Measurements from ENCODE around the gene HTRA3.

HTRA3 gene

DNA sequence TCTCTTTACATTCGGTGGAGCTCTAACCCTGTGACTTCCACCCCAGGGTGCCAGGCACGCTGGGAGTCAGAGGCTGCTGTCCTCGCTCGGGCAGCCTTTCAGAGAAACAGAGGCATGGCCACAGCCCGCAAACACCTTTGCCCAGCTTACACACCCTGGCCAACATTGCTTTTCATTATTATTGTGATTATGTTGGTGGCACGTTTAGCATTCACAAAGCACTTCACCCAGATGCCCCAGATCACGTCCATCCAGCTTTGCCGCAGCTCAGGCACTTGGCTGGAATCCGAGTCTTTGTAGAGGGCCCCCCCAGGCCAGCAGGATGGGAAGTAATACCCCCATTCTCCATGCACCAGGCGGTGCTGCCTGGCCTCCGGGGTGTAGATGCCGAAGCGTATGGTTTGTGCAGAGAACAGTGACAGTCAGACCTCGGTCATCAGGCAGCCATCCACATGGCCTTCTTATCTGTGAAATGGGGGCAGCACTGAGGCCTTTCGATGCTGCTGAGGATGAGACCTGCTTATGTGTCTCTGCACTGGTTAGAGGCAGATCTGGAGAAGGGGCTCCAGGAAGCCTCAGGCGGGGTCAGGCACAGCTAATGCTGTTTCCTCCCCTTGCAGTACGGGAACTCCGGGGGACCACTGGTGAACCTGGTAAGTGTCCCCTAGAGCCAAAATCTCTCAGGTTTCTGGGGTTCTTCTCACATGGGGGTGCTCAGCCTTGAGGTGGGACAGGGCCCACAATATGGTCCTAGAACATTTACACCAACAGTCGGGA lies 22.3 kb downstream of the HTRA3 start:
- no peak overlapping the region for H3K9ac ChIP-seq
- H3K27me3 ChIP-seq (ENCODE audit: control insufficient read depth, insufficient read depth, low read length), result no peaks in the 10 kb centered on the region
- no peaks in the 10 kb centered on the region for H3K36me3 ChIP-seq (ENCODE audit: control insufficient read depth, insufficient read depth, low read length)
- no peaks in the 10 kb centered on the region for H3K9me3 ChIP-seq (ENCODE audit: control insufficient read depth, low read length)
- no peaks in the 10 kb centered on the region for H3K4me1 ChIP-seq
- H3K27ac ChIP-seq, result no peak overlapping the region
- H3K79me2 ChIP-seq, result no peaks in the 10 kb centered on the region
- H2AFZ ChIP-seq, result no peak overlapping the region
- no peak overlapping the region for H3K4me2 ChIP-seq (ENCODE audit: low read length)
- TF ChIP-seq, protein P1, sequence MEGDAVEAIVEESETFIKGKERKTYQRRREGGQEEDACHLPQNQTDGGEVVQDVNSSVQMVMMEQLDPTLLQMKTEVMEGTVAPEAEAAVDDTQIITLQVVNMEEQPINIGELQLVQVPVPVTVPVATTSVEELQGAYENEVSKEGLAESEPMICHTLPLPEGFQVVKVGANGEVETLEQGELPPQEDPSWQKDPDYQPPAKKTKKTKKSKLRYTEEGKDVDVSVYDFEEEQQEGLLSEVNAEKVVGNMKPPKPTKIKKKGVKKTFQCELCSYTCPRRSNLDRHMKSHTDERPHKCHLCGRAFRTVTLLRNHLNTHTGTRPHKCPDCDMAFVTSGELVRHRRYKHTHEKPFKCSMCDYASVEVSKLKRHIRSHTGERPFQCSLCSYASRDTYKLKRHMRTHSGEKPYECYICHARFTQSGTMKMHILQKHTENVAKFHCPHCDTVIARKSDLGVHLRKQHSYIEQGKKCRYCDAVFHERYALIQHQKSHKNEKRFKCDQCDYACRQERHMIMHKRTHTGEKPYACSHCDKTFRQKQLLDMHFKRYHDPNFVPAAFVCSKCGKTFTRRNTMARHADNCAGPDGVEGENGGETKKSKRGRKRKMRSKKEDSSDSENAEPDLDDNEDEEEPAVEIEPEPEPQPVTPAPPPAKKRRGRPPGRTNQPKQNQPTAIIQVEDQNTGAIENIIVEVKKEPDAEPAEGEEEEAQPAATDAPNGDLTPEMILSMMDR (IDR thresholded peaks at IDR 0.05), result no peak
- H3K4me3 ChIP-seq (ENCODE audit: low read depth, low read length), result no peak overlapping the region

DNA sequence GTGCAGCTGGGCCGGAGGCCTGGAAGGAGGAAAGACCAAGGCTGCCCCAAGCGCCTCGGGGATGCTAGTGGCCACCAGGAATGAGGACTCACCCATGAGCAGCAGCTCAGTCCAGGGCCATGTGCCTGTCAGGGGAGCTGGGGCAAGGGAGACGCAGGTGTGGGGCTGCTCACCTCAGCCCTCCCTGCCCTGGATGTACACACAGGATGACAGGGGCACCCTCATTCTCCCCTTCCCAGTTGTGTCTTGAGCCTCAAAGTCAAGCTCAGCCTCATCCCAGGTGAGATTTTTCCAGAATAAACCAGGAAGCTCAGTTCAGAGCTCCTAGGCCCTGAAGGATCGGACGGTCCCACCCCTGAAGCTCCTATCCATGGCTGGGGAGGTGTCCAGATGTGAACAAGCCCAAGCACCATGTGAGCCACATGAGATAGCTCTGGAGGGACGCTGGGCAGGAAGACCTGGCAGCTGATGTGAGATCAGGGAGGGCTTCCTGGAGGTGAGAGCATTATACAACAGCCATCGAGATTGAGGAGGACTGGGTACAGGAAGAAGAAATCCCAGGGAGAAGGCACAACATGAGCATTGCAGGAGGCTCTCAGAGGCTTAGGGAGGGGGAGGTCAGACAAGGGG lies 23.0 kb downstream of the HTRA3 start:
- TF ChIP-seq, protein P1 (IDR thresholded peaks at IDR 0.05), result no peak
- H3K9ac ChIP-seq, result no peak overlapping the region
- no peak overlapping the region for H3K4me2 ChIP-seq (ENCODE audit: low read length)
- H3K4me3 ChIP-seq (ENCODE audit: low read depth, low read length), result no peak overlapping the region
- H3K27ac ChIP-seq, result no peak overlapping the region
- no peak overlapping the region for H2AFZ ChIP-seq
- H3K4me1 ChIP-seq, result no peaks in the 10 kb centered on the region
- H3K27me3 ChIP-seq (ENCODE audit: control insufficient read depth, insufficient read depth, low read length), result no peaks in the 10 kb centered on the region
- H3K36me3 ChIP-seq (ENCODE audit: control insufficient read depth, insufficient read depth, low read length), result no peaks in the 10 kb centered on the region
- H3K9me3 ChIP-seq (ENCODE audit: control insufficient read depth, low read length), result no peaks in the 10 kb centered on the region
- no peaks in the 10 kb centered on the region for H3K79me2 ChIP-seq

DNA sequence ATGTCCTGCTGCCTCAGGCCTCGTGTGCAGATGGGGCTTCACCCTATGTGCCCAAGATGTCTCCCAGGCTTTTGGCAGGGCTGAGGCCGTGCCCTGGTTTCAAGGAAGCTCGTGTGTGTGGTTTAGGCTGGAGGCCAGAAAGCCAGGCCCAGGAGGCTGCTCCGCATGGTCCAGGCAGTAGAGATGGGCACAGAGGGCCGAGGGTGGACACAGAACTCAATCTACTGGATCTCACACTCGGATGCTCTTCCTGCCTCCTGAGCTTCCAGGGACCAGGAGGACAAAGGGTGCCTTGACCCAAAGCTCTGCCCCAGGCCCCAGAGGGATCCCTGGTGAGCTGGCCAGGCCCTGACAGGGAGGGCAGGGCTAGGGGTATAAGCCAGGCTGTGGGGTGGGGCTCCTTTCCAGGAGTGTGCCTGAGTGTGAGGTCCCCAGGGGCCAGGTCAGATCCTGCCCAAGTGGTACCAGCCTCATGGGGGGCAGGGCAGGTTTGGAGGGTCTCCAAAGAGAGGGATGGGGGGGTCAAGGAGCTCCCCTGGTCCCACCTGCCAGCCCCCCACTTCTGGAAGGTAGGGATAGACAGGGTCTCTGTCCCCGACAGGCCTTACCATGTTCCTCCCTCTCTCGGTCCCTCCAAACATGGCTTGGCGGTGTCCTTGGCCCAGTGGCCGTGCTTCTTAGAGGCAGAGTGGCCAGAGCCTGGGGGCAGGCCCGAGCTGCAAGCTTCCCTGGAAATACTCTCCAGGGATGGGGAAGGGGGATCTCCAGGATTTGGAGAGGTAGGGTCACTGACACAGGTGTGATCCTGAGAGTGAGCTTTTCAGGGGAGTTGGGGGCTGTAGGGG lies 23.8 kb downstream of the HTRA3 start:
- no peaks in the 10 kb centered on the region for H3K9me3 ChIP-seq (ENCODE audit: control insufficient read depth, low read length)
- no peaks in the 10 kb centered on the region for H3K36me3 ChIP-seq (ENCODE audit: control insufficient read depth, insufficient read depth, low read length)
- TF ChIP-seq, protein P1 (IDR thresholded peaks at IDR 0.05), result no peak

DNA sequence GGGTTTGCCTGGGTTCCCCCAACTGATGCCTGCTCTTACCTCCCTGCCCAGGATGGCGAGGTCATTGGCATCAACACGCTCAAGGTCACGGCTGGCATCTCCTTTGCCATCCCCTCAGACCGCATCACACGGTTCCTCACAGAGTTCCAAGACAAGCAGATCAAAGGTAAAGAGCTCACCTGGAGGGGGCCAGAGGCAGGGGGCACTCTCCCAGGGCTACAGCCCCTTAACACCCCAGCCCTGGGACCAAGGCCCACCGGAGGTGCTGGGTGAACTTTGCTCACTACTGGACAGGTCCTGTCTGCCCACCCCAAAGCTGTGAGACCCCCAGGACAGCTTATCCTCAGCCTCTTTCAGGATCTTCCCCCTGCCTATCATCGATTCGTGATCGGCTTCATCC lies 24.5 kb downstream of the HTRA3 start:
- no peaks in the 10 kb centered on the region for H3K9me3 ChIP-seq (ENCODE audit: control insufficient read depth, low read length)
- H3K27me3 ChIP-seq (ENCODE audit: control insufficient read depth, insufficient read depth, low read length), result no peaks in the 10 kb centered on the region
- no peak overlapping the region for H2AFZ ChIP-seq
- H3K36me3 ChIP-seq (ENCODE audit: control insufficient read depth, insufficient read depth, low read length), result no peaks in the 10 kb centered on the region
- no peak overlapping the region for H3K9ac ChIP-seq
- H3K4me1 ChIP-seq, result no peaks in the 10 kb centered on the region
- H3K79me2 ChIP-seq, result no peaks in the 10 kb centered on the region
- H3K27ac ChIP-seq, result no peak overlapping the region
- no peak overlapping the region for H3K4me2 ChIP-seq (ENCODE audit: low read length)
- TF ChIP-seq, protein P1 (IDR thresholded peaks at IDR 0.05), result no peak
- H3K4me3 ChIP-seq (ENCODE audit: low read depth, low read length), result no peak overlapping the region

More for the DNA sequence above, 23.8 kb downstream of the HTRA3 start:
- H3K79me2 ChIP-seq, result no peaks in the 10 kb centered on the region
- H3K9ac ChIP-seq, result no peak overlapping the region
- H3K27me3 ChIP-seq (ENCODE audit: control insufficient read depth, insufficient read depth, low read length), result no peaks in the 10 kb centered on the region
- no peak overlapping the region for H3K27ac ChIP-seq
- H3K4me2 ChIP-seq (ENCODE audit: low read length), result no peak overlapping the region
- H3K4me1 ChIP-seq, result no peaks in the 10 kb centered on the region
- H3K4me3 ChIP-seq (ENCODE audit: low read depth, low read length), result no peak overlapping the region
- no peak overlapping the region for H2AFZ ChIP-seq

Data from parathyroid adenoma (tissue), 2 donors.